Panc1 (cell line): Measurements from ENCODE around the gene KIF26B.

ENCODE experiments used
- CTCF ChIP-seq: fragments of 450-650 bp; IDR thresholded peaks from 2 replicates; pipeline ENCODE4 v1.5.1; 2017; ENCODE audit warnings: mild to moderate bottlenecking
- POLR2AphosphoS5 ChIP-seq: IDR thresholded peaks from 2 replicates; pipeline ENCODE4 v1.6.1; 2012; ENCODE audit warnings: mild to moderate bottlenecking, low read depth, low read length, moderate library complexity
- REST ChIP-seq, 2 experiments: IDR thresholded peaks; 2 replicates each; pipeline ENCODE4 v1.6.1; 2011 to 2012; ENCODE audit warnings: low read depth in 2 of 2, control low read depth in 1 of 2, low read length in 1 of 2, mild to moderate bottlenecking in 1 of 2, moderate library complexity in 1 of 2; ENCODE audit not compliant: insufficient read depth in 1 of 2
- SIN3A ChIP-seq: IDR thresholded peaks from 2 replicates; pipeline ENCODE4 v1.6.1; 2012; ENCODE audit warnings: low read depth, mild to moderate bottlenecking, low read length, moderate library complexity, borderline replicate concordance; ENCODE audit not compliant: insufficient read depth
- TCF7L2 ChIP-seq: IDR thresholded peaks from 2 replicates; pipeline ENCODE4 v1.6.1; 2011; ENCODE audit warnings: mild to moderate bottlenecking, low read depth, low read length, inconsistent platforms

- TF ChIP-seq CTCF (no peak), REST (IDR thresholded peaks at IDR 0.05; ENCODE audit: insufficient read depth in 1 of 2, low read depth in 2 of 2, low read length in 1 of 2) (no peak), SIN3A (no peak), TCF7L2 (no peak), POLR2AphosphoS5 (no peak)
Observed at GRCh38 chr1:245211035-245211749, 56.4 kb downstream of the KIF26B start.
